C4-2B (cell line): ENCODE data around the gene ZNF594.
"Not testable (repeated sequence)": the region's sequence is repeated elsewhere in the genome, so short reads cannot be mapped to it uniquely, and the experiment has no call there.

Experiments used
- H3K27ac ChIP-seq: fragments of 450-650 bp; 2 replicates; pipeline ENCODE4 v1.5.1; 2017
- ZFX ChIP-seq: fragments of 450-650 bp; IDR thresholded peaks from 2 replicates; pipeline ENCODE4 v1.6.1; 2017
- TF ChIP-seq, protein P1 (sequence below): fragments of 450-650 bp; conservative IDR thresholded peaks from 2 replicates; pipeline ENCODE4 v1.5.1; 2017; ENCODE audit warnings: mild to moderate bottlenecking

ZNF594 gene

GRCh38 chr17:5194346-5194745, 2.7 kb upstream of the ZNF594 start:
- TF ChIP-seq, protein P1, sequence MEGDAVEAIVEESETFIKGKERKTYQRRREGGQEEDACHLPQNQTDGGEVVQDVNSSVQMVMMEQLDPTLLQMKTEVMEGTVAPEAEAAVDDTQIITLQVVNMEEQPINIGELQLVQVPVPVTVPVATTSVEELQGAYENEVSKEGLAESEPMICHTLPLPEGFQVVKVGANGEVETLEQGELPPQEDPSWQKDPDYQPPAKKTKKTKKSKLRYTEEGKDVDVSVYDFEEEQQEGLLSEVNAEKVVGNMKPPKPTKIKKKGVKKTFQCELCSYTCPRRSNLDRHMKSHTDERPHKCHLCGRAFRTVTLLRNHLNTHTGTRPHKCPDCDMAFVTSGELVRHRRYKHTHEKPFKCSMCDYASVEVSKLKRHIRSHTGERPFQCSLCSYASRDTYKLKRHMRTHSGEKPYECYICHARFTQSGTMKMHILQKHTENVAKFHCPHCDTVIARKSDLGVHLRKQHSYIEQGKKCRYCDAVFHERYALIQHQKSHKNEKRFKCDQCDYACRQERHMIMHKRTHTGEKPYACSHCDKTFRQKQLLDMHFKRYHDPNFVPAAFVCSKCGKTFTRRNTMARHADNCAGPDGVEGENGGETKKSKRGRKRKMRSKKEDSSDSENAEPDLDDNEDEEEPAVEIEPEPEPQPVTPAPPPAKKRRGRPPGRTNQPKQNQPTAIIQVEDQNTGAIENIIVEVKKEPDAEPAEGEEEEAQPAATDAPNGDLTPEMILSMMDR = no peak
- TF ChIP-seq ZFX = no peak
- H3K27ac ChIP-seq = no peak overlapping the region

DNA sequence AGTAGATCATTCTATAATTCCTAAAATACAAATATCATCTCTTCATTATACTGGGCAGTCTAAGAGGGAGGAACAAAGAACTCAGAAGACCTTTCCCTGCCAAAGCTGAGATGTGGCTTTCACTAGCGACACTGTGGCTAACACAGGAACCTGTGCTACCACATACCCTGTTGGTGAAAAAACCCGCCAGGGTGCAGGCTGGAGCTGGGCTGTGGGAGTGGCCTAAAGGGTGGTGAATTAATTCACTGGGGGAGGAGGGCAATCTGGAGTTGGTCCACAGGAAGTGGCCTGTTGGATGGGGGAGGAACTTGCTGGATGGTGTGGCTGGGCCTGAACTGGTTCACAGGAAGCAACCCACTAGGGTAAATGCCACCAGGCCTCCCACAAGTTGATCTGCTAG, 7.4 kb downstream of the ZNF594 start:
- TF ChIP-seq ZFX = no peak
- TF ChIP-seq, protein P1 = no peak
- peak overlapping the region; percentile 28; the same call in 1 of the 2 replicates for H3K27ac ChIP-seq

GRCh38 chr17:5183410-5183793, 8.3 kb downstream of the ZNF594 start:
- no peak overlapping the region for H3K27ac ChIP-seq
- TF ChIP-seq, protein P1 = no peak
- no peak for TF ChIP-seq ZFX

- H3K27ac ChIP-seq = no peak overlapping the region
- TF ChIP-seq ZFX = no peak
- TF ChIP-seq, protein P1 = no peak
These were observed 8.9 kb downstream of the ZNF594 start for GRCh38 chr17:5182597-5183409.

DNA sequence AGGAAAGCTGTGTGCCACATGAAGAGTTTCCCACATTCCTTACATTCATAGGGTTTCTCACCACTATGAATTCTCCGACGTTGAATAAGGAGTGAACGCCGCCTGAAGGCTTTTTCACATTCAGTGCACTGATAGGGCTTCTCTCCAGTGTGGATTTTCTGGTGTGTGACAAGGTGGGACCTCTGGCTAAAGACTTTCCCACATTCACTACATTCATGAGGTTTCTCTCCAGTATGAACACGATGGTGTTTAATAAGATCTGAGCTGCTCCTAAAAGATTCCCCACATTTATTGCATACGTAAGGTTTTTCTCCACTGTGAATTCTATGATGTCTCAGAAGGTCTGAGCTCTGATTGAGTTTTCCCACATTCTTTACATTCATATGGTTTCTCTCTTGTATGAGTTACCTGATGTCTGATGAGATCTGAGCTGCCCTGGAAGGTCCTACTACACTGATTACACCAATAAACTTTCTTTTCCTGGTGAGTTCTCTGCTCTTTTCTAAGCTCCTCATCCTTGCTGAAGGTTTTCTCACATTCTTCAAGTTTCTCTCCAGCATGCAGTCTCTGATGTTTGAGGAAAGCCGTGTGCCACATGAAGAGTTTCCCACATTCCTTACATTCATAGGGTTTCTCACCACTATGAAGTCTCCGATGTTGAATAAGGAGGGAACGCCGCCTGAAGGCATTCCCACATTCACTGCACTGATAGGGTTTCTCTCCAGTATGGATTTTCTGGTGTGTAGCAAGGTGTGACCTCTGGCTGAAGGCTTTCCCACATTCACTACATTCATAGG, 10.0 kb downstream of the ZNF594 start:
- TF ChIP-seq, protein P1 = no peak
- no peak for TF ChIP-seq ZFX
- no peak overlapping the region for H3K27ac ChIP-seq

DNA sequence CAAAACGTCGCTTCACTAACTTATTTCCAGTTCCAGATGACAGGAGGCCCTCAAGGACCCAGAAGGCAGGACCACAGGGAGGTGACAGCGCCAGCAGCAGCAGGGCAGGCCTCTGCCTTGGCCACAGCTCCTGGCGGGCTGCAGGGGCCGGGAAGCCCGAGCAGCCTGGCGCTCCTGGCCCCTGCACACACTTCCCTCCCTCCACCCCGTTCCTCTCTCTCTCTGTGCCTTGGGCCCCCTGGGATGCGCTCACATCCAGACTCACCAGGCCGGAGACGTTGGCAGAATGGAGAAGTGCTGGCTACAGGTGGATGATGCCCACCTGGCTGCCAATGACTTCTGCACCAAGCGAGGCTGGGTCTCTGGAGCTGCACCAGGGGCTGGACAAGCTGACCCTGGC, 12.7 kb downstream of the ZNF594 start:
- TF ChIP-seq, protein P1 = no peak
- TF ChIP-seq ZFX = no peak

GRCh38 chr17:5175027-5175426, 16.6 kb downstream of the ZNF594 start:
- not testable (repeated sequence) for H3K27ac ChIP-seq

More for the DNA sequence above, 12.7 kb downstream of the ZNF594 start:
- no peak overlapping the region for H3K27ac ChIP-seq

DNA sequence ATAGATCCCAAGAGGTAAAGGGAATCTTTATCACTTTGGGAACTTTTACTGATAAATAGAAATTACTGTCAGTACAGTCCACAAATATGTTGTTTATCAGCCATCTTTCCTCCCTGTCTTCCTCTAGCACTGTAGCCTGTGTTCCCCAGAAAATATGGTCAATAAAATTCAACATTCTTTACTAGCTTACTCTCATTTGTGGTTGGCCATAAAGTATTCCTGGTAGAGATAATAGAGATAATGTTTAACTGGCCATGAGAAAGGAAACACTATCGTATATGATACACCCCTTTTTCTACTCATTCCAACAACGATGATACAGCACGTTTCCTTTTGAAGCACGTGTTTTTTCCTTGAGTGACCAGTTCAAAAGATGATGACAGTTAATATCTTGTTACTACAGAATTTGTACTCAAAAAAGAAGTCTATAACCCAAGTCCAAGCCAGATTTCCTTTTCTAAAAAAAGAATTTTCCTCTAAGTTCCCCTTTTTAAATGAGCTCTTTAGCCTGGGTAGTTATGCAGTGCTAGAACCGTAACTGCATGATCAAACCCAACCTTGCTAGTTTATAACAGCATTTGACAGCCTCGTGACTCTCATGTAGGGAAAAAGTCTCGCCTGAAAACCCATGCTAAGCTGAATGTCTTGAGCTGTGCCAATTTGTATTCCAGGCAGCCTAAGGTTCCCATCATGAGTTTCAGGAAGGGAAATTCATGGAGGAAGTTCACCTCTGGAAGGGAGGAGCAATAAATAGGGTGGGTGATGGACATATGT, 25.7 kb downstream of the ZNF594 start:
- not testable (repeated sequence) for H3K27ac ChIP-seq
